NCI-H1694 treated with DMSO at 0.1 percent for 48 hours (cell line): ENCODE data around the gene TRIM41.
"Not testable (repeated sequence)": the region's sequence is repeated elsewhere in the genome, so short reads cannot be mapped to it uniquely, and the experiment has no call there.

Source experiments
- DNase-seq: peaks from one replicate; lab custom pipeline; 2025; lab: John Stamatoyannopoulos, UW

Gene TRIM41

GRCh38 chr5:181255836-181256578 lies 32.9 kb downstream of the TRIM41 start:
- no peak for DNase-seq

- DNase-seq, result no peak
Observed at GRCh38 chr5:181258576-181258975, 35.5 kb downstream of the TRIM41 start.

GRCh38 chr5:181259283-181259682 lies 36.2 kb downstream of the TRIM41 start:
- DNase-seq, result no peak

GRCh38 chr5:181259974-181260719 lies 37.1 kb downstream of the TRIM41 start:
- DNase-seq, result no peak

GRCh38 chr5:181260720-181261319 lies 37.7 kb downstream of the TRIM41 start, which contains the start of gene TRIM52:
Gene TRIM52, minus strand, starts transcription at chr5:181261143. Its CDS starts 330 bp downstream, at chr5:181260813.
- DNase-seq, result no peak

- no peak for DNase-seq
Observed at GRCh38 chr5:181261320-181262049, 38.4 kb downstream of the TRIM41 start.

GRCh38 chr5:181263633-181264032 lies 40.6 kb downstream of the TRIM41 start:
- DNase-seq, result no peak

- DNase-seq, result no peak
Observed at GRCh38 chr5:181265092-181265671, 42.1 kb downstream of the TRIM41 start.

- not testable (repeated sequence) for DNase-seq
Observed at GRCh38 chr5:181267291-181267904, 44.3 kb downstream of the TRIM41 start.

GRCh38 chr5:181267907-181268306 lies 44.8 kb downstream of the TRIM41 start:
- not testable (repeated sequence) for DNase-seq

- DNase-seq, result no peak
Observed at GRCh38 chr5:181271081-181271480, 48.0 kb downstream of the TRIM41 start.

GRCh38 chr5:181273433-181273744 lies 50.3 kb downstream of the TRIM41 start:
- DNase-seq, result not testable (repeated sequence)

- no peak for DNase-seq
Observed at GRCh38 chr5:181280251-181280762, 57.2 kb downstream of the TRIM41 start.

- no peak for DNase-seq
Observed at GRCh38 chr5:181281077-181281983, 58.2 kb downstream of the TRIM41 start.

GRCh38 chr5:181281984-181282316 lies 58.9 kb downstream of the TRIM41 start:
- DNase-seq, result no peak

GRCh38 chr5:181282415-181282814 lies 59.3 kb downstream of the TRIM41 start:
- not testable (repeated sequence) for DNase-seq

- no peak for DNase-seq
Observed at GRCh38 chr5:181282874-181283273, 59.8 kb downstream of the TRIM41 start.

GRCh38 chr5:181283347-181283746 lies 60.3 kb downstream of the TRIM41 start:
- no peak for DNase-seq

GRCh38 chr5:181283841-181284755 lies 61.0 kb downstream of the TRIM41 start:
- not testable (repeated sequence) for DNase-seq
